Measurements from ENCODE around the gene DRG2.

Gene DRG2

GRCh38 chr17:18087610-18088491 is at the start of gene DRG2:
Gene DRG2, plus strand, starts transcription at chr17:18087948. Its CDS starts 76 bp downstream, at chr17:18088024.
- peak; percentile 96 for DNase-seq

- peak; percentile 64 for DNase-seq
These were observed 49.4 kb upstream of the DRG2 start for GRCh38 chr17:18038149-18038850.

- peak; percentile 100 for DNase-seq
These were observed 48.8 kb upstream of the DRG2 start, which contains the start of the genes ATPAF2 and GID4 for GRCh38 chr17:18038861-18039534. Gene ATPAF2, minus strand, starts transcription at chr17:18039168. Its CDS starts 155 bp downstream, at chr17:18039013. Gene GID4, plus strand, starts transcription at chr17:18039408. Its CDS starts 57 bp downstream, at chr17:18039465.

- DNase-seq: no peak
These were observed 48.0 kb upstream of the DRG2 start for GRCh38 chr17:18039535-18040260.

- no peak for DNase-seq
These were observed 47.4 kb upstream of the DRG2 start for GRCh38 chr17:18040261-18040858.

GRCh38 chr17:18041776-18042175 is 46.0 kb upstream of the DRG2 start:
- DNase-seq: no peak

- DNase-seq: no peak
These were observed 44.8 kb upstream of the DRG2 start for GRCh38 chr17:18042983-18043382.

- no peak for DNase-seq
These were observed 44.3 kb upstream of the DRG2 start for GRCh38 chr17:18043491-18043890.

GRCh38 chr17:18044609-18045008 is 43.1 kb upstream of the DRG2 start:
- no peak for DNase-seq

GRCh38 chr17:18045691-18046350 is 41.9 kb upstream of the DRG2 start:
- DNase-seq: no peak

- DNase-seq: no peak
These were observed 32.2 kb upstream of the DRG2 start for GRCh38 chr17:18055597-18055996.

- DNase-seq: no peak
These were observed 31.5 kb upstream of the DRG2 start for GRCh38 chr17:18056214-18056613.

- DNase-seq: no peak
These were observed 28.5 kb upstream of the DRG2 start for GRCh38 chr17:18059283-18059682.

GRCh38 chr17:18064053-18064452 is 23.7 kb upstream of the DRG2 start:
- no peak for DNase-seq

GRCh38 chr17:18065546-18065945 is 22.2 kb upstream of the DRG2 start:
- DNase-seq: no peak

- DNase-seq: no peak
These were observed 20.9 kb upstream of the DRG2 start for GRCh38 chr17:18066866-18067265.

- no peak for DNase-seq
These were observed 18.6 kb upstream of the DRG2 start for GRCh38 chr17:18069101-18069500.

GRCh38 chr17:18070861-18071340 is 16.8 kb upstream of the DRG2 start:
- DNase-seq: no peak

GRCh38 chr17:18071751-18072150 is 16.0 kb upstream of the DRG2 start:
- no peak for DNase-seq

GRCh38 chr17:18074566-18075272 is 13.0 kb upstream of the DRG2 start:
- DNase-seq: no peak

- DNase-seq: no peak
These were observed 10.8 kb upstream of the DRG2 start for GRCh38 chr17:18076936-18077335.

Measured in activated effector memory CD4-positive, alpha-beta T cell treated with anti-CD3 and anti-CD28 coated beads, Interleukin-2, amount 50 U/mL, for 16 hours (primary cell).